Suprapubic skin (tissue), 4 donors: ENCODE results near the gene LDLR.

ENCODE experiments used
- EP300 ChIP-seq: sonication (generic); formaldehyde crosslinking; IDR thresholded peaks from one replicate; pipeline ENCODE4 v1.6.1; 2017; ENCODE audit warnings: antibody characterized with exemption
- POLR2A ChIP-seq, 2 donors: fragments of 450-650 bp; IDR thresholded peaks; one replicate each; pipeline ENCODE4 v1.6.1; 2017; ENCODE audit warnings: antibody characterized with exemption in 2 of 2, mild to moderate bottlenecking in 2 of 2, moderate library complexity in 2 of 2
- POLR2AphosphoS5 ChIP-seq, 3 donors: sonication (generic); formaldehyde crosslinking; IDR thresholded peaks; one replicate each; pipeline ENCODE4 v1.6.1; 2017; ENCODE audit warnings: antibody characterized with exemption in 3 of 3
- TF ChIP-seq, protein P1 (sequence below), 2 donors: fragments of 200-600 bp in 1 of 2; fragments of 450-650 bp in 1 of 2; sonication (generic) in 1 of 2; IDR thresholded peaks; one replicate each; pipeline ENCODE4 v1.5.1; 2016 to 2019; ENCODE audit warnings: antibody characterized with exemption in 2 of 2, mild to moderate bottlenecking in 1 of 2, moderate library complexity in 1 of 2

GRCh38 chr19:11088506-11089253 is 583 bp upstream of the LDLR start:
- TF ChIP-seq, protein P1, sequence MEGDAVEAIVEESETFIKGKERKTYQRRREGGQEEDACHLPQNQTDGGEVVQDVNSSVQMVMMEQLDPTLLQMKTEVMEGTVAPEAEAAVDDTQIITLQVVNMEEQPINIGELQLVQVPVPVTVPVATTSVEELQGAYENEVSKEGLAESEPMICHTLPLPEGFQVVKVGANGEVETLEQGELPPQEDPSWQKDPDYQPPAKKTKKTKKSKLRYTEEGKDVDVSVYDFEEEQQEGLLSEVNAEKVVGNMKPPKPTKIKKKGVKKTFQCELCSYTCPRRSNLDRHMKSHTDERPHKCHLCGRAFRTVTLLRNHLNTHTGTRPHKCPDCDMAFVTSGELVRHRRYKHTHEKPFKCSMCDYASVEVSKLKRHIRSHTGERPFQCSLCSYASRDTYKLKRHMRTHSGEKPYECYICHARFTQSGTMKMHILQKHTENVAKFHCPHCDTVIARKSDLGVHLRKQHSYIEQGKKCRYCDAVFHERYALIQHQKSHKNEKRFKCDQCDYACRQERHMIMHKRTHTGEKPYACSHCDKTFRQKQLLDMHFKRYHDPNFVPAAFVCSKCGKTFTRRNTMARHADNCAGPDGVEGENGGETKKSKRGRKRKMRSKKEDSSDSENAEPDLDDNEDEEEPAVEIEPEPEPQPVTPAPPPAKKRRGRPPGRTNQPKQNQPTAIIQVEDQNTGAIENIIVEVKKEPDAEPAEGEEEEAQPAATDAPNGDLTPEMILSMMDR (IDR thresholded peaks at IDR 0.05), result no peak
- TF ChIP-seq POLR2AphosphoS5 (IDR thresholded peaks at IDR 0.05) (no peak), POLR2A (IDR thresholded peaks at IDR 0.05) (no peak), EP300 (no peak)
